Neural progenitor cell (in vitro differentiated cells): ENCODE data around the gene GFI1. TPM values are rescaled to one million over a fixed set of nuclear protein-coding genes. Genes with fewer than 3 reads are reported as not detected.

Experiments used
- DNase-seq: peaks from one replicate; pipeline ENCODE4 v3.0.0-alpha.2; 2016; ENCODE audit warnings: low spot score
- H2AFZ ChIP-seq: fragments of 200-600 bp; sonication (generic); replicated peaks from 2 replicates; pipeline ENCODE4 v1.6.1; 2016; ENCODE audit warnings: antibody characterized with exemption
- H3F3A ChIP-seq: fragments of 200-600 bp; sonication (generic); 2 replicates; pipeline ENCODE4 v1.6.1; 2016; ENCODE audit warnings: antibody characterized with exemption, low read depth
- H3K27ac ChIP-seq: fragments of 200-600 bp; sonication (generic); 2 replicates; pipeline ENCODE4 v1.5.1; 2016; ENCODE audit warnings: mild to moderate bottlenecking
- H3K27me3 ChIP-seq: fragments of 200-600 bp; sonication (generic); 2 replicates; pipeline ENCODE4 v1.6.1; 2016; ENCODE audit warnings: mild to moderate bottlenecking, moderate library complexity
- H3K36me3 ChIP-seq: fragments of 200-600 bp; sonication (generic); 2 replicates; pipeline ENCODE4 v1.5.1; 2016
- H3K4me1 ChIP-seq: fragments of 200-600 bp; sonication (generic); 2 replicates; pipeline ENCODE4 v1.6.1; 2016; ENCODE audit warnings: mixed run types
- H3K4me2 ChIP-seq: fragments of 200-600 bp; sonication (generic); 2 replicates; pipeline ENCODE4 v1.6.1; 2016
- H3K4me3 ChIP-seq: fragments of 200-600 bp; sonication (generic); 2 replicates; pipeline ENCODE4 v1.5.1; 2016
- H3K79me2 ChIP-seq: fragments of 200-600 bp; sonication (generic); 2 replicates; pipeline ENCODE4 v1.6.1; 2016; ENCODE audit warnings: low read depth
- H3K9ac ChIP-seq: fragments of 200-600 bp; sonication (generic); 2 replicates; pipeline ENCODE4 v1.6.1; 2016
- H3K9me3 ChIP-seq: fragments of 200-600 bp; sonication (generic); 2 replicates; pipeline ENCODE4 v1.5.1; 2016; ENCODE audit warnings: low read depth
- H4K20me1 ChIP-seq: fragments of 200-600 bp; sonication (generic); 2 replicates; pipeline ENCODE4 v1.6.1; 2016; ENCODE audit warnings: low read depth
- H3K27ac Mint-ChIP-seq: 3 replicates; pipeline ENCODE4 v1.8.0; 2021; ENCODE audit warnings: mixed read lengths
- H3K27me3 Mint-ChIP-seq: 2 replicates; pipeline ENCODE4 v1.8.0; 2022; ENCODE audit warnings: low read depth, mild to moderate bottlenecking, inconsistent platforms, moderate library complexity, mixed read lengths; ENCODE audit not compliant: insufficient read depth
- H3K36me3 Mint-ChIP-seq: 3 replicates; pipeline ENCODE4 v1.8.0; 2021; ENCODE audit warnings: mixed read lengths
- H3K4me1 Mint-ChIP-seq: 3 replicates; pipeline ENCODE4 v1.8.0; 2021; ENCODE audit warnings: mixed read lengths
- H3K4me3 Mint-ChIP-seq: 3 replicates; pipeline ENCODE4 v1.8.0; 2021; ENCODE audit warnings: mild to moderate bottlenecking, moderate library complexity, mixed read lengths
- H3K9me3 Mint-ChIP-seq: 3 replicates; pipeline ENCODE4 v1.8.0; 2020; ENCODE audit warnings: mixed read lengths
- CTCF ChIP-seq: fragments of 200-600 bp; sonication (generic); IDR thresholded peaks from 2 replicates; pipeline ENCODE4 v1.5.1; 2017; ENCODE audit warnings: antibody characterized with exemption, mild to moderate bottlenecking
- EZH2 ChIP-seq: fragments of 200-600 bp; sonication (generic); IDR thresholded peaks from 2 replicates; pipeline ENCODE4 v1.6.1; 2017; ENCODE audit warnings: antibody characterized with exemption, mild to moderate bottlenecking, moderate library complexity
- EZH2phosphoT487 ChIP-seq: fragments of 200-600 bp; sonication (generic); IDR thresholded peaks from 2 replicates; pipeline ENCODE4 v1.6.1; 2017; ENCODE audit warnings: antibody characterized with exemption
- total RNA-seq: library from RNA; depleted of rRNA; stranded (reverse); fragments of >200 nt; gene quantifications from 2 replicates; pipeline ENCODE4 v1.2.3, GENCODE V29; 2015; ENCODE audit warnings: low replicate concordance

Gene GFI1
- total RNA-seq, 1 donor from 2014 or later, result not detected

- Histone ChIP-seq H3K4me1 (peaks cover 56% of the 10 kb centered on the region), H3K27me3 (peaks cover 100% of the 10 kb centered on the region), H3K36me3 (no peaks in the 10 kb centered on the region), H3K9ac (no peak overlapping the region), H3K4me2 (peak overlapping the region; percentile 94), H3K9me3 (no peaks in the 10 kb centered on the region), H3K4me3 (peak overlapping the region; percentile 45), H3F3A (peaks cover 25% of the 10 kb centered on the region), H3K27ac (no peak overlapping the region), H4K20me1 (peaks cover 49% of the 10 kb centered on the region), H3K79me2 (no peaks in the 10 kb centered on the region), H2AFZ (peak overlapping the region; percentile 73)
- H3K36me3 Mint-ChIP-seq, result peaks cover 1% of the 10 kb centered on the region
- no peak overlapping the region for H3K27ac Mint-ChIP-seq
- DNase-seq, result no peak
- no peaks in the 10 kb centered on the region for H3K9me3 Mint-ChIP-seq
- peaks cover 36% of the 10 kb centered on the region for H3K4me1 Mint-ChIP-seq
- peak overlapping the region; percentile 75 for H3K4me3 Mint-ChIP-seq
- TF ChIP-seq EZH2 (no peak), CTCF (no peak)
- peaks cover 77% of the 10 kb centered on the region for H3K27me3 Mint-ChIP-seq
These were observed 5.2 kb downstream of the GFI1 start for GRCh38 chr1:92481599-92481925.

- H3K9me3 ChIP-seq, result no peaks in the 10 kb centered on the region
- Mint-ChIP-seq H3K36me3 (peaks cover 1% of the 10 kb centered on the region), H3K27me3 (peaks cover 75% of the 10 kb centered on the region), H3K4me3 (peak overlapping the region; percentile 75), H3K9me3 (no peaks in the 10 kb centered on the region), H3K4me1 (peaks cover 33% of the 10 kb centered on the region), H3K27ac (no peak overlapping the region)
- H3K9ac ChIP-seq, result no peak overlapping the region
- peaks cover 47% of the 10 kb centered on the region for H4K20me1 ChIP-seq
- H3K27me3 ChIP-seq, result peaks cover 100% of the 10 kb centered on the region
- peak; percentile 64 for DNase-seq
- H3K79me2 ChIP-seq, result no peaks in the 10 kb centered on the region
- H3K36me3 ChIP-seq, result no peaks in the 10 kb centered on the region
- peak overlapping the region; percentile 94 for H3K4me2 ChIP-seq
- H2AFZ ChIP-seq, result peak overlapping the region; percentile 73
- TF ChIP-seq EZH2 (peak; percentile 97), CTCF (no peak), EZH2phosphoT487 (peak; percentile 90)
- H3K27ac ChIP-seq, result no peak overlapping the region
- H3K4me1 ChIP-seq, result peaks cover 53% of the 10 kb centered on the region
- peak overlapping the region; percentile 45 for H3K4me3 ChIP-seq
- peaks cover 23% of the 10 kb centered on the region for H3F3A ChIP-seq
These were observed 5.7 kb downstream of the GFI1 start for GRCh38 chr1:92480813-92481598.

- Mint-ChIP-seq H3K4me1 (peaks cover 32% of the 10 kb centered on the region), H3K27ac (no peak overlapping the region), H3K9me3 (no peaks in the 10 kb centered on the region), H3K36me3 (peaks cover 1% of the 10 kb centered on the region), H3K27me3 (peaks cover 75% of the 10 kb centered on the region), H3K4me3 (peak overlapping the region; percentile 82)
- Histone ChIP-seq H3K27me3 (peaks cover 100% of the 10 kb centered on the region), H4K20me1 (peaks cover 40% of the 10 kb centered on the region), H3K9ac (no peak overlapping the region), H3K27ac (no peak overlapping the region), H3K36me3 (no peaks in the 10 kb centered on the region), H2AFZ (peak overlapping the region; percentile 73), H3K9me3 (no peaks in the 10 kb centered on the region), H3K4me1 (peaks cover 46% of the 10 kb centered on the region), H3F3A (peaks cover 16% of the 10 kb centered on the region), H3K4me3 (peak overlapping the region; percentile 45), H3K79me2 (no peaks in the 10 kb centered on the region), H3K4me2 (peak overlapping the region; percentile 94)
- peak; percentile 35 for DNase-seq
- no peak for TF ChIP-seq CTCF
- peak; percentile 97 for TF ChIP-seq EZH2phosphoT487
- peak; percentile 98 for TF ChIP-seq EZH2
These were observed 6.4 kb downstream of the GFI1 start for GRCh38 chr1:92480200-92480812.
